ENCODE data around the gene SPOCK1. TPM values are rescaled to one million over a fixed set of nuclear protein-coding genes. Genes with fewer than 3 reads are reported as not detected.

Gene SPOCK1
- total and polyA plus RNA-seq, 2 of the 13 experiments (the other 11 are each of a cell fraction or from before 2014, with no cell fraction given) = 0.18 to 0.29 TPM

- TF ChIP-seq ZNF24 (IDR thresholded peaks at IDR 0.05) (no peak), ADNP (CRISPR knock-in tag; IDR thresholded peaks at IDR 0.05) (no peak), TBX2 (CRISPR knock-in tag; IDR thresholded peaks at IDR 0.05; ENCODE audit: borderline replicate concordance) (no peak), PHF21A (CRISPR knock-in tag; IDR thresholded peaks at IDR 0.05) (no peak), ZNF564 (CRISPR knock-in tag; IDR thresholded peaks at IDR 0.05) (no peak), TAF1 (CRISPR knock-in tag; IDR thresholded peaks at IDR 0.05) (no peak), IKZF4 (CRISPR knock-in tag; IDR thresholded peaks at IDR 0.05; ENCODE audit: borderline replicate concordance, low read depth, not compliant biosample characterization) (no peak), DR1 (CRISPR knock-in tag; IDR thresholded peaks at IDR 0.05) (no peak), YY1 (IDR thresholded peaks at IDR 0.05; ENCODE audit: insufficient read depth, insufficient replicate concordance, low read depth, low read length) (no peak), MXD3 (CRISPR knock-in tag; IDR thresholded peaks at IDR 0.05) (no peak), CENPT (CRISPR knock-in tag; IDR thresholded peaks at IDR 0.05; ENCODE audit: low read depth) (no peak), PCBP2 (optimal IDR thresholded peaks at IDR 0.05; ENCODE audit: low read depth, low read length, poor library complexity, severe bottlenecking) (no peak), JUNB (CRISPR knock-in tag; IDR thresholded peaks at IDR 0.05; ENCODE audit: borderline replicate concordance) (no peak), ZNF704 (CRISPR knock-in tag; IDR thresholded peaks at IDR 0.05; ENCODE audit: borderline replicate concordance) (no peak), ZNF816 (CRISPR knock-in tag; IDR thresholded peaks at IDR 0.05; ENCODE audit: borderline replicate concordance) (no peak)
- Histone ChIP-seq H3K4me3 (replicated peaks in 1 of 3; ENCODE audit: insufficient read depth in 1 of 3, low read depth in 2 of 3, low read length in 3 of 3) (no peak overlapping the region), H3K9me3 (ENCODE audit: low read length) (no peaks in the 10 kb centered on the region), H3K9ac (ENCODE audit: insufficient read depth, low read depth, low read length) (no peak overlapping the region), H3K36me3 (replicated peaks in 1 of 2; ENCODE audit: control insufficient read depth in 1 of 2, insufficient read depth in 2 of 2, low read length in 2 of 2) (no peaks in the 10 kb centered on the region), H4K20me1 (ENCODE audit: insufficient read depth, low read length) (no peaks in the 10 kb centered on the region), H3K27me3 (ENCODE audit: control insufficient read depth in 1 of 2, insufficient read depth in 2 of 2, low read length in 2 of 2) (no peaks in the 10 kb centered on the region), H2AFZ (ENCODE audit: low read length) (no peak overlapping the region), H3K4me2 (ENCODE audit: low read depth, low read length) (no peak overlapping the region), H3K27ac (ENCODE audit: extremely low read length, insufficient read depth, low read length) (no peak overlapping the region), H3K79me2 (ENCODE audit: insufficient read depth, low read length) (no peaks in the 10 kb centered on the region), H3K4me1 (ENCODE audit: insufficient read depth, low read length) (no peaks in the 10 kb centered on the region)
- no peak for FAIRE-seq
- POLR2A ChIA-PET = no interaction called here
- 5% methylated on average over 3 of the region's 3 CpGs for WGBS (ENCODE audit: low lambda C conversion rate)
- in situ Hi-C loops (cut with HindIII; ENCODE audit: extremely low pct_ligation_motif_present, low pct_unique_long_range_greater_than_20kb) (no loop called here), intact Hi-C loops (cut with micrococcal nuclease; ENCODE audit: unreplicated experiment) (no loop called here)
- ATAC-seq = no peak
- CTCF ChIA-PET (ENCODE audit: low intra/inter-chr PET ratio, low total read pairs) = no interaction called here
- BruUV-seq (replicated peaks) = no TSS peak
- DNase-seq (ENCODE audit: low spot score) = no peak
These were observed 165.2 kb downstream of the SPOCK1 start for GRCh38 chr5:137333928-137334327.
